Skeletal muscle satellite cell (primary cell): ENCODE results near the gene AKIP1.

Experiments used
- H3K27me3 ChIP-seq: 2 replicates; pipeline ENCODE4 v1.7.0; 2013; ENCODE audit warnings: low read length; ENCODE audit not compliant: control insufficient read depth, insufficient read depth
- H3K36me3 ChIP-seq: 2 replicates; pipeline ENCODE4 v1.7.0; 2013; ENCODE audit warnings: mild to moderate bottlenecking, control low read depth, low read length; ENCODE audit not compliant: insufficient read depth
- H3K4me1 ChIP-seq: 2 replicates; pipeline ENCODE4 v1.7.0; 2013; ENCODE audit warnings: low read length; ENCODE audit not compliant: control insufficient read depth, insufficient read depth
- H3K4me2 ChIP-seq: 2 replicates; pipeline ENCODE4 v1.7.0; 2013; ENCODE audit warnings: mild to moderate bottlenecking, low read length
- H3K4me3 ChIP-seq: 2 replicates; pipeline ENCODE4 v1.7.0; 2013; ENCODE audit warnings: low read length
- H3K9ac ChIP-seq: 2 replicates; pipeline ENCODE4 v1.7.0; 2013; ENCODE audit warnings: mild to moderate bottlenecking, low read depth, low read length, moderate library complexity
- H3K9me3 ChIP-seq: replicated peaks from 2 replicates; pipeline ENCODE4 v1.7.0; 2013; ENCODE audit warnings: mild to moderate bottlenecking, control low read depth, low read length

The AKIP1 gene

DNA sequence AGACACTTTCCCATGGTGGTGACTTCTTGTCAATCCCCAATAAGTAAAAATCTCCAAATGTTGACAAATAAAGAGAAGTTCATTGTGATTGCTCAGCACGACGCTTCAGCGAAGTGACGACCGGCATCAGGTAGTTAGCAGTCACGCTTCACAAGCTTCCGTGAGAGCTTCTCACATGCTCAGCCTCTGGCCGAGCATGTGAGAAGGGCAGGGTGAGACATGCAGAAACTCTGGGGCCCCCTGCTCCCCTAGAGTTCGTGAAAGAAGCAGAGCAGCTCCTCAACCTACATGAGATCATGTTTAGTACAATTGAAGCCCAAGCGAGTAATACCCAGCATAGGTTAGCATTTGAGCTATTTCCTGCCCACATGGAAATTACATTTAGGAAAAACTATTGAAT, 26.2 kb downstream of the AKIP1 start:
- no peak overlapping the region for H3K4me3 ChIP-seq
- no peak overlapping the region for H3K9ac ChIP-seq
- no peaks in the 10 kb centered on the region for H3K36me3 ChIP-seq
- H3K27me3 ChIP-seq: no peaks in the 10 kb centered on the region
- peaks cover 7% of the 10 kb centered on the region for H3K4me1 ChIP-seq
- H3K9me3 ChIP-seq: no peaks in the 10 kb centered on the region
- H3K4me2 ChIP-seq: no peak overlapping the region

DNA sequence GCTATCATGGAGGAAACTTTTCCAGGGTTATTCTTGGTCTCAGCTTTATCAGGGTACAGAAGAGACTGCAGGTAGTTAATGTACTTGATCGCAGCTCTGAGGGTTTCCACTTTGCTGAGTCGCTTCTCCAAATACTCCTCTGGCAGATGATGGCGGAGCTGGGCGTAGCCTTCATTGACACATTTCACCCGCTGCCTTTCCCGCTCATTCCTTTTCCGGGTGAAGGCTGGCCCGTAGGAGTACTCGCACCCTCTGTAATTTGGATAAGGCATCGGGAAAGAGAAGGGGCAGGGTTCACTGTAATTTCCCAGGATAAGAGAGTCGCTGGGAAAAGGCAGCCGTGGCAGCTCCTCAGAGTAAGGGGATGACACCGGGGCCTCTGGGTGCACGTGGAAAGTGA, 26.7 kb downstream of the AKIP1 start:
- Histone ChIP-seq H3K4me2 (no peak overlapping the region), H3K27me3 (no peaks in the 10 kb centered on the region), H3K4me3 (no peak overlapping the region), H3K36me3 (no peaks in the 10 kb centered on the region), H3K9ac (no peak overlapping the region), H3K9me3 (no peaks in the 10 kb centered on the region), H3K4me1 (peaks cover 7% of the 10 kb centered on the region)

DNA sequence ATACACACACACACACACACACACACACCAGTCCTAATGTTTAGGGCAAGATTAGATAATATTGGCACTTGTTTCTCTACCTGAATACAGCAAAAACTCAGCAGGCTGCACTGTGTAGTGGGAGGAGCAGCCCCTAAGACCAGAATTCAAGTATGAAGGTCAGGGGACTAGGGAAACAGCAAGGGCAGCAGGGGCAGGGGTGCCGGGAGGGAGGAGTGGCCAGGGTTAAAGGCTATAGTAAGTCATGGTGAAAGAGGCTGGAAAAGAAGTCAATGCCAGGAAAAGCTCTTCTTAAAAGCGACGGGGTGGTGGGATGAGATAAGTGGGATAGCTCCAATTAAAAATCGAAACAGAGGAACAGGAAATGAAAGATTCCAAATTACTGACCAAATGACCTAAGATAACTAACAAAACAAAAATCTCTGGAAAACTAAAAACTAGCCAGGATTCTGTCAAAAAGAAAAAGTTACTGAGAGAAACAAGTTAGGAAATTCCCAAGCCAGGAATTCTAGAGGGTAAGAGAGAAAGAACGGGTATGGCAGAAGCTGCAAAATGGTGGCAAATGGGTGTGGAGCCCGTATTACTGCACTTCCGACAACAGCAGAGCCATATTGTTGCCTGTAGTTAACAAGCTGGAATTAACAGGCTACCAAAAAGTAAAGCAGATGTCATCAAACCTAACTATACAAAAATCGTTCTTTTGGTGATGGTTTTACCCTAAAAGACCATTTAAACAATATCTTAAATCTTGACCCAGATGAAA, 30.5 kb downstream of the AKIP1 start:
- H3K27me3 ChIP-seq: no peaks in the 10 kb centered on the region
- H3K36me3 ChIP-seq: no peaks in the 10 kb centered on the region
- H3K9me3 ChIP-seq: no peaks in the 10 kb centered on the region
- H3K4me1 ChIP-seq: no peaks in the 10 kb centered on the region
- no peak overlapping the region for H3K4me2 ChIP-seq
- H3K4me3 ChIP-seq: no peak overlapping the region
- no peak overlapping the region for H3K9ac ChIP-seq

DNA sequence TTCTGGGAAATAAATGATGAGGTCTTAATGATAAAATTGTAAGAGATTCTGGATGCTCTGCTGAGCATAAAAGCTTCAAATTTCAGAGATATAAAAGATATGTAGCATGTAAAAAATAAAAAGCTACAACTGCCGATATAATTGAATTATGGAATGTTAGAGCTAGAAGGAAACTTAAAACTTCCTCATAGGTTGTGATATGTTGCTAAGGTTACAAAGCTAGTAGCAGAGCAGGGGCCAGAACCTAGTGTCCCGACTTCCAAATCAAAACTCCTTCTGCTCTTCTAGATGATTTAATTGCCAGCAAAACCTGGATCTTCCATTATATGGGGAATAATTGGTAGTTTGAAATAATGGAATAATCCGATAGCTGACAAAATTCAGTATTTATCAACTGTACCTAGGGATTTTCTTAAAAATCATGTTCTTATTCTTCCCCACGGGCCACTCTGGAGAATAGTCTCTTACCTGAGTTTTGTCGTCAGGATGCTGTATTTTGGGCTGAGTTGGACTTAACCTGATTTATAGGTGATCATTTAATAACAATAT, 31.6 kb downstream of the AKIP1 start, which contains the start of gene ASCL3:
Gene ASCL3 (minus strand): TSS at position 499 of the 549 bp plus-strand sequence. CDS start 4,855 bp downstream, outside the sequence.
- no peaks in the 10 kb centered on the region for H3K27me3 ChIP-seq
- no peak within 1 kb of the TSS for H3K4me2 ChIP-seq
- H3K36me3 ChIP-seq: peaks cover 5% of the 10 kb centered on the region
- no peaks in the 10 kb centered on the region for H3K9me3 ChIP-seq
- no peak within 1 kb of the TSS for H3K9ac ChIP-seq
- H3K4me1 ChIP-seq: no peaks in the 10 kb centered on the region
- H3K4me3 ChIP-seq: no peak within 1 kb of the TSS

DNA sequence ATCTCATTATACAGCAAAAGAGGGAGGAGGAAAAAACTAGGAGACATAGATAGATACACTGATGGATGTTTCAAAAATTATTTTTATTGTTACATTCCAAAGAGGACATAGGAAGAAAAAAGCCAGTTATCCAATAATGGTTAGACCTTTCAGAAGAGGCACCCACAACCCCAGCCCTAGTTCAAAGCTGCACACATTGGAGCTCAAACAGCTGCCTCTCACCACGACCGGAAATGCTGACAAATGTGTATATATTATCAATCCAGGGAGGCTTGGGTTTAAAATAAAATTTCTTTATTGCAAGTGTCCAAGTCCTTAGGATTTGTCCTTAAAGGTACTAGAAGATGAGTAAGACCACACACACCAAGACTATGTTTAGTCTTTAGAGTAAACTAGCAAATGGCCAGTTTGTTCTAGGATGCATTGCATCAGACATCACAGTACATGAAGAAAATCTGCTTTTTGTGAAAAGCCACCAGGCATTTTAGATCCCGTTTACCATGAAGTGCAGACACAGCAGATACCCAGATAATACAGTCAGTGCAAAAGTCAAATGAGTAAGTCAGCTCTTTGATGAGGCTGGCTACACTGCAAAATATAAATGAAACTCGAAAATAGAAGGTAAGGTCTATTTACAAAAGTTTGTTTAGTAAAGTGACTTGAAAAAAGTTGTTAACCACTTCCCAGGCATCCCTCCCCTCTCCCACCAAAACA, 36.4 kb downstream of the AKIP1 start:
- Histone ChIP-seq H3K9me3 (no peaks in the 10 kb centered on the region), H3K36me3 (peaks cover 33% of the 10 kb centered on the region), H3K4me3 (no peak overlapping the region)

DNA sequence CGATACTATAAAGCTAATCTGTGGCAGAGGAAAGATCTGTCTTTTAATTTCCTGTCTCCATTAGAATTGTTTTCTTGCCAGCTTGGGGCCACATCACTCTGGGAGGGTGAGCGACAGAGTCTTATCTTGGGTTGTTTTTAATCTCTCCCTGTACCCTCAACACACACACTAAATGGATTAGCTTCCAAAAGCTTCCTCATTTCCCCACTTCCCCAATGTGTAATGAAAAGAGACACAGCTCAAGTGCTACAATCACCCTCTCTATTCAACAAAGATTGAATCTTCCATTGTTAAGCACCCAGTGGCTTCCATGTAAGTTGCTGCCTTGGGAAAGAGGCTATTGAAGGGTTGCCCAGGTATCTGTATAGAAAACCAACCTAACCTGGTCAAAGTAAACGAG, 37.9 kb downstream of the AKIP1 start:
- no peaks in the 10 kb centered on the region for H3K9me3 ChIP-seq
- no peak overlapping the region for H3K9ac ChIP-seq
- no peak overlapping the region for H3K4me3 ChIP-seq
- peaks cover 41% of the 10 kb centered on the region for H3K36me3 ChIP-seq
- H3K4me1 ChIP-seq: no peaks in the 10 kb centered on the region
- H3K4me2 ChIP-seq: no peak overlapping the region
- no peaks in the 10 kb centered on the region for H3K27me3 ChIP-seq

More for the DNA sequence above, 36.4 kb downstream of the AKIP1 start:
- H3K4me1 ChIP-seq: no peaks in the 10 kb centered on the region
- H3K27me3 ChIP-seq: no peaks in the 10 kb centered on the region
- no peak overlapping the region for H3K4me2 ChIP-seq
- no peak overlapping the region for H3K9ac ChIP-seq

DNA sequence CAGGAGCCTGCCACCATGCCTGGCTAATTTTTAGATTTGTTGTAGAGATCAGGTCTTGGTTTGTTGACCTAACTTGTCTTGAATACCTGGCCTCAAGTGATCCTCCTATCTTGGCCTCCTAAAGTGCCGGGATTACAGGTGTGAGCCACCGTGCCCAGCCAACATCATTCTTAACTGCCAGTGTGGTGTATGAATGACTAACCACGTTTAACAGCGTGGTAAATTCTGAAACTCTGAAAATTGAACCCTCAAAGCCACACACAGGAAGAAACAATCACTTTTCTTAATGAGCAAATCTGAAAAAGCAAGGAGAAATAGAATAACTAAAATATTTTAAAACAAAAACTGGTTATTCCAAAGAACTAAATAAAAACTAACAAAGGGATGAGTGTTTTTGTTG, 45.9 kb downstream of the AKIP1 start:
- H3K9ac ChIP-seq: no peak overlapping the region
- H3K9me3 ChIP-seq: no peaks in the 10 kb centered on the region
- H3K27me3 ChIP-seq: no peaks in the 10 kb centered on the region
- peaks cover 24% of the 10 kb centered on the region for H3K36me3 ChIP-seq
- no peak overlapping the region for H3K4me2 ChIP-seq
- no peak overlapping the region for H3K4me3 ChIP-seq
- H3K4me1 ChIP-seq: peaks cover 10% of the 10 kb centered on the region

DNA sequence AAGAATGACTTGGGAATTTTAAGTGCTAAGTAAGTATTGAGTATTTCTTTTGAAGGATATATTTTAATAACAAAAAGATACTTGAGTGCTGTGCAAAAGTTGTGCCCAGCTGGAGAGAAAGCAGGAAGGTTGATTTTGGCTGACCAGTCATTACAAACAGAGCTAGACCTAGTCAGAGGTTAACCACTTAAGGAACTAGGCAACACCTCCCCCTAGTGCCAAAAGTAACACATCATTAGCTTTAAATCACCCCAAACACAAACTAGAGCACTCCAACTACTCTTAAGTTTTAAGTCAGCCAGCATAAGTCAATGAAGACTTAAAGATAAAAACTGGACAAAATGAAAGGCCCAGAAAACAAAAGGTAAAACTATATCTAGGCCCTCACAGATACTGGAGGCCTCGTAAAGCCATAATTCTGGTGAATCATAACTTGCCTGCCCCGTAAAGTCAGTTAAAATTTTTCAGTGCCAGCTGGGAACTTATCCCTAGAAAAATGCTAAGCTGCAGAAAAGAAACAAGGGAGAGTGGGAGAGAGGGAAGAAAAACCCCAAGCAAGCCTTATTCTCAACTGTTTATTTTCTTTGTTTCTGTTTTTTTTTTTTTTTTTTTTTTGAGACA, 48.7 kb downstream of the AKIP1 start:
- Histone ChIP-seq H3K27me3 (no peaks in the 10 kb centered on the region), H3K9me3 (no peaks in the 10 kb centered on the region), H3K4me2 (peak overlapping the region; percentile 55), H3K36me3 (peaks cover 12% of the 10 kb centered on the region), H3K9ac (peak overlapping the region; percentile 33), H3K4me1 (peaks cover 20% of the 10 kb centered on the region), H3K4me3 (no peak overlapping the region)

DNA sequence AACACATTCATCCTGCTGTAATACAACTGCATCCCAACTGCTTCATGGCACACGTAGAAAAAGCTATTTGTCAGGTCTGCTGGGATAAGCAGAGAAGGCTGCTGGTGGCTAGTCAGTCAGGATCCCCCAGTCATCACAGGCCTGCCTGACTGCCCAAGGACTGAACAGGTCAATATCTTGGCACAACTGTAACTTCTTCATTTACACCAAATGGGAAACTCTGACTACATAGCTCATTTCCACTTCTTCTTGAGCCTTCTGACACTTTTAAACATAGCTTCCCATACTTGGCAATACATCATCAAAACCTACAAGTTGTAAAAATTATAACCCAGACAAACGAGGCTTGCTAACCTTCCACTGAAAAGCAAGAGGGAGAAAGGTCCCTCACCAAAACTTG, 50.4 kb downstream of the AKIP1 start:
- no peaks in the 10 kb centered on the region for H3K27me3 ChIP-seq
- H3K4me3 ChIP-seq: no peak overlapping the region
- H3K4me1 ChIP-seq: peaks cover 28% of the 10 kb centered on the region
- H3K4me2 ChIP-seq: peak overlapping the region; percentile 15
- no peaks in the 10 kb centered on the region for H3K36me3 ChIP-seq
- H3K9me3 ChIP-seq: no peaks in the 10 kb centered on the region
- no peak overlapping the region for H3K9ac ChIP-seq

DNA sequence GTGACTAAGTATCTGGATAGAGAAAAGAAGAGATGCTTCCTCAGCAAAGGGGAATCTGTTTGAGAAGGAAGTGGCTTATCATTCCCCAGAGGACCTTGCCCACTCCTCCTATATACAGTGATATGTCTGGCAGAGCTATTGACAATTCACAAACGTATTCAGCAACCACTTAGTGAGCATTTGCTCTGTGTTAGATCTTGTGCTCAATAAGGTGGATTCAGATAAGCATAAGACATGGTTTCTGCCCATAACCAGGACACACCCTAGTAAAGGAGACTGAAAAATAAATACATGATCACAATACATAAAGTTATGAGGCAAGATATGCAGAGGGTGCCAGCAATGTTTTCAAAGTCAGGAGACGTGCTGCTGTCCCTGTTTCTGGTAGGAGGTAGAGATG, 51.9 kb downstream of the AKIP1 start:
- H3K9ac ChIP-seq: peak overlapping the region; percentile 95
- peak overlapping the region; percentile 99 for H3K4me3 ChIP-seq
- H3K4me2 ChIP-seq: peak overlapping the region; percentile 93
- peaks cover 28% of the 10 kb centered on the region for H3K4me1 ChIP-seq
- H3K27me3 ChIP-seq: no peaks in the 10 kb centered on the region
- no peaks in the 10 kb centered on the region for H3K9me3 ChIP-seq
- H3K36me3 ChIP-seq: no peaks in the 10 kb centered on the region

DNA sequence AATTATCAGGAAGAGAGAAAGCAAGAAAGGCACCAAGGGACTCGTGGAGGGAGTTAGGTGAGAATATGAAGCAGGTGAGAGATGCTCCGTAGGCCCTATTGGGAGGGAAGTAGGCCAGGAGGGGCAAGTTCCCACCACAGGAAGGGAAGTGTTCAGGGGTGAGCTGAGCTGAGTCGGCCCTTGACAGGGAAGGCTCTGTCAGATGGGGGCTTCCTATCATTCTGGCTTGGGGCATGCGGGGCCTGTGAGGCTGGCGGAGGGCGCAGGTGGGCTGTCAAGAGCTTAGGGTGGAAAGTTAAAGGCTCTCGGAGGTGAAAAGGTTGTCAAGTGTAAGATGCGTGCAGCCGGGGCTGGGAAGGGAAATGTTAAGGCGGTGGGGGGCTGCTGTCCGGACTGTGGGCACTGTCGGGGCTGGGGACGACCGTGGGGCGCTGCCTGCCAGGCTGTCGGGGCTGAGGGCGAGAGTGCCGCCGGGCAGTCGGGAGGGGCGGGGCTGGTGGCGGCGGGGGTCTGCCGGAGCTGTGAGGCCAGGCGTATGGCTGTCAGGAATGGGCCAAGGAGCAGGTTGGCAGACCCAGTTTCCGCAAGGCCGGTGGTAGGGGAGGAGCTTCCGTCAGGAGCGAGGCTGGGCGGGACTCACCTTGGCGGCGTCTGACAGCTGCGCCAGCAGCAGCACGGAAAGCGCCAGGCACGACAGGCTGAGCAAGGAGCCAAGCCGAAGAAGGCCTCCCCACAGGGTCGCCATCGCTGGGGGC, 52.8 kb downstream of the AKIP1 start:
- Histone ChIP-seq H3K9me3 (no peaks in the 10 kb centered on the region), H3K4me3 (peak overlapping the region; percentile 99), H3K4me1 (peaks cover 28% of the 10 kb centered on the region), H3K27me3 (no peaks in the 10 kb centered on the region), H3K4me2 (peak overlapping the region; percentile 93), H3K9ac (peak overlapping the region; percentile 95), H3K36me3 (no peaks in the 10 kb centered on the region)
